ENCODE results near the gene KCNH2. TPM values are rescaled to one million over a fixed set of nuclear protein-coding genes. Genes with fewer than 3 reads are reported as not detected.
"Not testable (repeated sequence)": the region's sequence is repeated elsewhere in the genome, so short reads cannot be mapped to it uniquely, and the experiment has no call there.

KCNH2 gene
- total RNA-seq, 4 donors from 2014 or later, result 0.19 to 2.5 (median 0.72) TPM

DNA sequence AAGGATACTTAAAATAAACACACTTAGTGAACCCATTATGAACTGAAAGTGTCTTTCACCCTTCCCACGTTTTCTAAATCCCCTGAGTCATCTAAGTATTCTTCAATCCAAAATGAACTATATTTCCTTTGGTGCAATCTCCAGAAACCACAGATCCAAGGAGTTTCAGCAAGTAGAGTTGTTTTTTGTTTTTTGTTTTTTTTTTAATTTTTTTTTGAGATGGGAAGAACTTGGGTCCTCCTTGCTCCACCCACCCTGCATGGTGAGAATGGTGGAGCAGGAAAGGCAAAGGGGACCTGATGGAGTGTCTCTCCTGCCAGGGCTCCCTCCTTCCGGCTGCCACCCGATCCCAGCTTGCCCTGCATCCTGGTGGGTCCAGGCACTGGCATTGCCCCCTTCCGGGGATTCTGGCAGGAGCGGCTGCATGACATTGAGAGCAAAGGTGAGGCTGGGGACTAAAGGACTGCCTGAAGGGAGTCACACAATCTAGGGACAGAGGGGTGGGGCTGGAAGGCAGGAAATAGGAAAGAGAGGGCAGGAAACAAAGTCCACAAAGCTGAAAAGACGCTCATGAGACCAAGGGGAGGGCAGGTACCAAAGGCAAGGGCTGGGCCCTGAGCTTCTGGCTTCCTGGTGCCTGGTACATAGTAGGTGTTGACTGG lies 34.0 kb upstream of the KCNH2 start:
- TF ChIP-seq POLR2A (IDR thresholded peaks at IDR 0.05), result no peak
- TF ChIP-seq, protein P1, sequence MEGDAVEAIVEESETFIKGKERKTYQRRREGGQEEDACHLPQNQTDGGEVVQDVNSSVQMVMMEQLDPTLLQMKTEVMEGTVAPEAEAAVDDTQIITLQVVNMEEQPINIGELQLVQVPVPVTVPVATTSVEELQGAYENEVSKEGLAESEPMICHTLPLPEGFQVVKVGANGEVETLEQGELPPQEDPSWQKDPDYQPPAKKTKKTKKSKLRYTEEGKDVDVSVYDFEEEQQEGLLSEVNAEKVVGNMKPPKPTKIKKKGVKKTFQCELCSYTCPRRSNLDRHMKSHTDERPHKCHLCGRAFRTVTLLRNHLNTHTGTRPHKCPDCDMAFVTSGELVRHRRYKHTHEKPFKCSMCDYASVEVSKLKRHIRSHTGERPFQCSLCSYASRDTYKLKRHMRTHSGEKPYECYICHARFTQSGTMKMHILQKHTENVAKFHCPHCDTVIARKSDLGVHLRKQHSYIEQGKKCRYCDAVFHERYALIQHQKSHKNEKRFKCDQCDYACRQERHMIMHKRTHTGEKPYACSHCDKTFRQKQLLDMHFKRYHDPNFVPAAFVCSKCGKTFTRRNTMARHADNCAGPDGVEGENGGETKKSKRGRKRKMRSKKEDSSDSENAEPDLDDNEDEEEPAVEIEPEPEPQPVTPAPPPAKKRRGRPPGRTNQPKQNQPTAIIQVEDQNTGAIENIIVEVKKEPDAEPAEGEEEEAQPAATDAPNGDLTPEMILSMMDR (IDR thresholded peaks at IDR 0.05), result no peak
- Histone ChIP-seq H3K36me3 (no peaks in the 10 kb centered on the region), H3K27me3 (peaks cover 0 to 95% (median 5%) of the 10 kb centered on the region in 4 donors), H3K4me3 (no peak overlapping the region), H3K9me3 (no peaks in the 10 kb centered on the region), H3K4me1 (peaks cover 12 to 80% (median 30%) of the 10 kb centered on the region in 3 donors), H3K27ac (peak overlapping the region in 1 of 4 donors; percentile 34)
- WGBS, 2 donors, result 52 to 69% methylated on average over 4 of the region's 6 CpGs
- DNase-seq, result no peak
- intact Hi-C loops (cut with DNase I), result no loop called here

DNA sequence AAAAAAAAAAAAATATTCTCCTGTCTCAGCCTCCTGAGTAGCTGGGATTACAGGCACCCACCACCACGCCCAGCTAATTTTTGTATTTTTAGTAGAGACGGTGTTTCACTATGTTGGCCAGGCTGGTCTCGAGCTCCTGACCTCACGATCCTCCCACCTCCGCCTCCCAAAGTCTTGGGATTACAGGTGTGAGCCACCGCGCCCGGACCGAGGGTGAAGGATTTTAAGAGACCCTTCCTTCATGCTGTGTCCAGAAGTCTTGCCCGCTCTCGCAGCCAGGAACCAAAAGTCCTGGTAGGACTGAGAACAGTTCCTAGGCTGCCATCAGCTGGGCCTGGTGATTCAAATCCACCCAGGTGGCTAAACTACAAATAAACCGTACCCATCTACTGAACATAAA lies 33.5 kb upstream of the KCNH2 start:
- DNase-seq; H3K36me3 ChIP-seq; intact Hi-C loops (cut with DNase I); H3K4me3 ChIP-seq; H3K9me3 ChIP-seq: not testable (repeated sequence)
- Histone ChIP-seq H3K4me1 (peaks cover 12 to 85% (median 35%) of the 10 kb centered on the region in 3 donors), H3K27ac (peak overlapping the region in 1 of 4 donors; percentile 63), H3K27me3 (peaks cover 0 to 95% (median 5%) of the 10 kb centered on the region in 4 donors)
- 81 to 85% methylated on average over 11 to 12 of the region's 12 CpGs for WGBS, 2 donors

DNA sequence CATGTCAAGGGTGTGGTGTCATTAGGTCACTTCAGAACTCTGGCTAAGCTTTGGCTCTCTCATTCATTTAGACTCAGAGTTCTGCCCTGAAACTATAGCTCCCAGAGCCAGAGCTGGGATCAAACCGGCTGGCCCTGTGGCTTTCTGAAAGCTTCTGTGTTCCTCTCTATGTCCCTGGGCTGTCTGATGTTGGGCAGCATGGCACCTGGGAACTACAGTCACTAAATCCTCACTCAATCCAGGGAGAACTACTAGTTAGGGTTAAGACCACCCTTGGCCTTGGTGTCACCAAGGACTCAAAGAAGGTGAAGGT lies 32.9 kb upstream of the KCNH2 start:
- peak overlapping the region in 3 of 4 donors; percentile 44 to 63 (median 58) for H3K27ac ChIP-seq

DNA sequence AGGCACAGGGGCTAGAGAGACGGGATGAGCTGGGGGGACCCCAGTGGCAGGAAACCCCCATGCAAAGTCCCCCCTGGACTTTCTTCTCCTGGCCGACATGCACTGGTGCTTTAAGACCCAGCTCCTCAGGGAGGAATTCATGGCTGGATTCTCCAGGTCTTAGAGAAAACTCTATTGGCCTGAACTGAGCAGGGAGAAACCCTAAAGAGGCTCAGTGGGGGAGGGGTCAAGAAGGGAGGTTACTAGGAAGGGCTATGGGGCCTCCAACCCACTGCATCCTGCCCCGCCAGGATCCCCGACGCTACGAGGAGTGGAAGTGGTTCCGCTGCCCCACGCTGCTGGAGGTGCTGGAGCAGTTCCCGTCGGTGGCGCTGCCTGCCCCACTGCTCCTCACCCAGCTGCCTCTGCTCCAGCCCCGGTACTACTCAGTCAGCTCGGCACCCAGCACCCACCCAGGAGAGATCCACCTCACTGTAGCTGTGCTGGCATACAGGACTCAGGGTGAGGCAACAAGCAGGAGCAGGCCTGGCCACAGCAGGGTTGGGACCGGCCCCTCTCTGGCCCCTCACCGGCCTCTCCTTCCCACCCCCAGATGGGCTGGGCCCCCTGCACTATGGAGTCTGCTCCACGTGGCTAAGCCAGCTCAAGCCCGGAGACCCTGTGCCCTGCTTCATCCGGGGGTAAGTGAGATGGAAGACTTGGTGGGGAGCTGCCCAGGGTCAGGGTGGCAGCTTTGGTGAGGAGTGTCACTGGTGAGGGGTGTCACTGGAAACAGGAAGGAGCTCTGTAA lies 32.4 kb upstream of the KCNH2 start:
- Histone ChIP-seq H3K9me3 (no peaks in the 10 kb centered on the region), H3K36me3 (no peaks in the 10 kb centered on the region), H3K4me1 (peaks cover 12 to 87% (median 35%) of the 10 kb centered on the region in 3 donors), H3K27me3 (peaks cover 0 to 86% (median 5%) of the 10 kb centered on the region in 4 donors), H3K27ac (peak overlapping the region in 3 of 4 donors; percentile 43 to 63 (median 58)), H3K4me3 (no peak overlapping the region)
- WGBS, 2 donors, result 8 to 15% methylated on average over 2 to 4 of the region's 18 CpGs
- TF ChIP-seq, protein P1 (IDR thresholded peaks at IDR 0.05), result no peak
- TF ChIP-seq POLR2A (IDR thresholded peaks at IDR 0.05), result no peak
- DNase-seq, result no peak
- intact Hi-C loops (cut with DNase I), result no loop called here

More for the DNA sequence above, 32.9 kb upstream of the KCNH2 start:
- Histone ChIP-seq H3K4me1 (peaks cover 12 to 87% (median 35%) of the 10 kb centered on the region in 3 donors), H3K27me3 (peaks cover 0 to 91% (median 5%) of the 10 kb centered on the region in 4 donors), H3K36me3 (no peaks in the 10 kb centered on the region), H3K4me3 (no peak overlapping the region), H3K9me3 (no peaks in the 10 kb centered on the region)
- no peak for DNase-seq
- TF ChIP-seq, protein P1 (IDR thresholded peaks at IDR 0.05), result no peak
- TF ChIP-seq POLR2A (IDR thresholded peaks at IDR 0.05), result no peak
- intact Hi-C loops (cut with DNase I), result no loop called here
- no CpG with 5 or more reads among the region's 1 CpG for WGBS, 2 donors

DNA sequence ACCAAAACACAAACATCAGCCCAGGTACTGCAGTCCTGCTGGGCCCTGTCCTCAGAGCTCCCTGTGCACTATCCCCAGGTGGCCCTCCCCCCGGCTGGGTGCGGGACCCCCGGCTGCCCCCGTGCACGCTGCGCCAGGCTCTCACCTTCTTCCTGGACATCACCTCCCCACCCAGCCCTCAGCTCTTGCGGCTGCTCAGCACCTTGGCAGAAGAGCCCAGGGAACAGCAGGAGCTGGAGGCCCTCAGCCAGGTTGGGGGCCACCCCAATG lies 31.9 kb upstream of the KCNH2 start:
- H3K27ac ChIP-seq, result peak overlapping the region in 1 of 4 donors; percentile 63
- TF ChIP-seq, protein P1 (IDR thresholded peaks at IDR 0.05), result no peak
- no peak for TF ChIP-seq POLR2A (IDR thresholded peaks at IDR 0.05)
- WGBS, 2 donors, result no CpG with 5 or more reads among the region's 7 CpGs
- H3K4me1 ChIP-seq, result peaks cover 12 to 83% (median 35%) of the 10 kb centered on the region in 3 donors
- intact Hi-C loops (cut with DNase I), result no loop called here
- H3K4me3 ChIP-seq, result no peak overlapping the region
- no peak for DNase-seq
- H3K27me3 ChIP-seq, result peaks cover 0 to 80% (median 5%) of the 10 kb centered on the region in 4 donors
- no peaks in the 10 kb centered on the region for H3K36me3 ChIP-seq
- no peaks in the 10 kb centered on the region for H3K9me3 ChIP-seq
